Activated CD8-positive, alpha-beta T cell treated with anti-CD3 and anti-CD28 coated beads for 36 hours (primary cell): Measurements from ENCODE around the gene PLAC9. TPM values are rescaled to one million over a fixed set of nuclear protein-coding genes. Genes with fewer than 3 reads are reported as not detected.

Experiments
- ATAC-seq: fragments of 200-7000 bp; cut with Tn5 transposase; one replicate; pipeline ENCODE4 v1.10.0; 2021; ENCODE audit warnings: mild to moderate bottlenecking, moderate library complexity
- CTCF ChIA-PET: fragments of 350-600 bp; sonication (Branson Sonifier 250); formaldehyde crosslinking; loops from one replicate; lab custom pipeline; 2021; ENCODE audit warnings: antibody characterized with exemption; lab: Charles Lee
- POLR2A ChIA-PET: fragments of 350-600 bp; sonication (Branson Sonifier 250); formaldehyde crosslinking; loops from one replicate; lab custom pipeline; 2021; ENCODE audit warnings: antibody characterized with exemption; lab: Charles Lee
- DNase-seq: peaks from one replicate; pipeline ENCODE4 v3.0.0-alpha.2; 2020
- H3K27ac Mint-ChIP-seq: one replicate; pipeline ENCODE4 v1.8.0; 2021; ENCODE audit warnings: mild to moderate bottlenecking, mixed read lengths
- H3K27me3 Mint-ChIP-seq: one replicate; pipeline ENCODE4 v1.8.0; 2021; ENCODE audit warnings: mixed read lengths
- H3K36me3 Mint-ChIP-seq: one replicate; pipeline ENCODE4 v1.8.0; 2021; ENCODE audit warnings: low read depth, mixed read lengths
- H3K4me1 Mint-ChIP-seq: one replicate; pipeline ENCODE4 v1.8.0; 2021; ENCODE audit warnings: low read depth, mixed read lengths
- H3K4me3 Mint-ChIP-seq: one replicate; pipeline ENCODE4 v1.8.0; 2021; ENCODE audit warnings: mild to moderate bottlenecking, moderate library complexity, mixed read lengths
- H3K9me3 Mint-ChIP-seq: one replicate; pipeline ENCODE4 v1.8.0; 2021; ENCODE audit warnings: mixed read lengths
- intact Hi-C: fragments of 100-400 bp; cut with micrococcal nuclease; formaldehyde crosslinking; loops from one replicate; pipeline ENCODE4 v1.10.0; 2022
- total RNA-seq, 2 experiments: library from RNA; stranded (reverse); gene quantifications; one replicate each; pipeline ENCODE4 v1.2.3, GENCODE V29; 2021
- TF ChIP-seq, protein P1 (sequence below): fragments of 200-600 bp; IDR thresholded peaks from one replicate; pipeline ENCODE4 v1.8.0; 2022; ENCODE audit warnings: antibody characterized with exemption, mild to moderate bottlenecking

Gene PLAC9
- total RNA-seq, 2 experiments from 2014 or later, result not detected

GRCh38 chr10:80150172-80150571 lies 17.6 kb downstream of the PLAC9 start:
- intact Hi-C loops, result no loop called here
- peaks cover 21% of the 10 kb centered on the region for H3K9me3 Mint-ChIP-seq
- ChIA-PET POLR2A (interaction anchor here (1.3 to 1.5 kb wide), 3 partner anchors 28 to 54 kb away, joined by 4 to 5 read pairs (median 4); no protein-coding TSS in a partner anchor), CTCF (interaction anchor here (0.7 to 3.7 kb wide), 5 partner anchors 37 to 447 kb away, joined by 3 to 23 read pairs (median 3); no protein-coding TSS in a partner anchor)
- H3K27me3 Mint-ChIP-seq, result no peaks in the 10 kb centered on the region
- TF ChIP-seq, protein P1, sequence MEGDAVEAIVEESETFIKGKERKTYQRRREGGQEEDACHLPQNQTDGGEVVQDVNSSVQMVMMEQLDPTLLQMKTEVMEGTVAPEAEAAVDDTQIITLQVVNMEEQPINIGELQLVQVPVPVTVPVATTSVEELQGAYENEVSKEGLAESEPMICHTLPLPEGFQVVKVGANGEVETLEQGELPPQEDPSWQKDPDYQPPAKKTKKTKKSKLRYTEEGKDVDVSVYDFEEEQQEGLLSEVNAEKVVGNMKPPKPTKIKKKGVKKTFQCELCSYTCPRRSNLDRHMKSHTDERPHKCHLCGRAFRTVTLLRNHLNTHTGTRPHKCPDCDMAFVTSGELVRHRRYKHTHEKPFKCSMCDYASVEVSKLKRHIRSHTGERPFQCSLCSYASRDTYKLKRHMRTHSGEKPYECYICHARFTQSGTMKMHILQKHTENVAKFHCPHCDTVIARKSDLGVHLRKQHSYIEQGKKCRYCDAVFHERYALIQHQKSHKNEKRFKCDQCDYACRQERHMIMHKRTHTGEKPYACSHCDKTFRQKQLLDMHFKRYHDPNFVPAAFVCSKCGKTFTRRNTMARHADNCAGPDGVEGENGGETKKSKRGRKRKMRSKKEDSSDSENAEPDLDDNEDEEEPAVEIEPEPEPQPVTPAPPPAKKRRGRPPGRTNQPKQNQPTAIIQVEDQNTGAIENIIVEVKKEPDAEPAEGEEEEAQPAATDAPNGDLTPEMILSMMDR, result no peak
- DNase-seq (no peak), ATAC-seq (no peak)
- H3K4me3 Mint-ChIP-seq, result no peak overlapping the region
- H3K36me3 Mint-ChIP-seq, result peaks cover 63% of the 10 kb centered on the region
- H3K27ac Mint-ChIP-seq, result peak overlapping the region; percentile 71
- H3K4me1 Mint-ChIP-seq, result peaks cover 5% of the 10 kb centered on the region

DNA sequence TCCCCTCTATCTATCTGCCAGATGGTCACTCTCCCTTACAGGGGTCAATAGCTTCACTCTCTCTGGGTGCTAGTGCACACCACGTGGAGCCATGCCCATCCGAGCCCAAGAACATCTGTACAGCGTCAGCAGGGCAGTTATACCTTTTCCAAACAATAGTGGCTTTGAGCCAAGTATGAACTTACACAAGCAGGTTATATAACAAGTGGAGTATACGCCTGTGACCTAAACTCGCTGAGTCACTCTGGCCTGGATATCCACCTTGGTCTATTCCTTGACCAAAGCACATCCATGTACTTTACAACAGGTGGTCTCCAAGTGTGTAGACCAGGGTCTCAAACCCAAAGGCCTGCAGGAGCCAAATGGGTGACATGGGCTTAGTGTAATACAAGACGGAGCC lies 20.3 kb downstream of the PLAC9 start:
- H3K27me3 Mint-ChIP-seq, result no peaks in the 10 kb centered on the region
- peaks cover 85% of the 10 kb centered on the region for H3K36me3 Mint-ChIP-seq
- no peak for DNase-seq
- H3K27ac Mint-ChIP-seq, result peak overlapping the region; percentile 70
- H3K4me1 Mint-ChIP-seq, result peaks cover 3% of the 10 kb centered on the region
- no peak for ATAC-seq
- ChIA-PET CTCF (interaction anchor here (3.1 kb wide), 1 partner anchor 9 kb away, joined by 24 read pairs; no protein-coding TSS in a partner anchor), POLR2A (interaction anchor here (1.4 kb wide), 1 partner anchor 92 kb away, joined by 3 read pairs; no protein-coding TSS in a partner anchor)
- intact Hi-C loops, result no loop called here
- peaks cover 21% of the 10 kb centered on the region for H3K9me3 Mint-ChIP-seq
- TF ChIP-seq, protein P1, result no peak
- H3K4me3 Mint-ChIP-seq, result no peak overlapping the region

GRCh38 chr10:80153460-80153859 lies 20.9 kb downstream of the PLAC9 start:
- Mint-ChIP-seq H3K27ac (peak overlapping the region; percentile 57), H3K36me3 (peaks cover 91% of the 10 kb centered on the region), H3K4me3 (no peak overlapping the region), H3K27me3 (no peaks in the 10 kb centered on the region), H3K4me1 (peaks cover 3% of the 10 kb centered on the region), H3K9me3 (peaks cover 21% of the 10 kb centered on the region)
- intact Hi-C loops, result no loop called here
- TF ChIP-seq, protein P1, result no peak
- ChIA-PET POLR2A (interaction anchor here (0.5 to 0.8 kb wide), 2 partner anchors 34 to 116 kb away, joined by 3 read pairs; no protein-coding TSS in a partner anchor), CTCF (interaction anchor here (0.6 to 3.1 kb wide), 5 partner anchors 10 to 107 kb away, joined by 3 to 24 read pairs (median 4); no protein-coding TSS in a partner anchor)
- no peak for DNase-seq
- no peak for ATAC-seq

DNA sequence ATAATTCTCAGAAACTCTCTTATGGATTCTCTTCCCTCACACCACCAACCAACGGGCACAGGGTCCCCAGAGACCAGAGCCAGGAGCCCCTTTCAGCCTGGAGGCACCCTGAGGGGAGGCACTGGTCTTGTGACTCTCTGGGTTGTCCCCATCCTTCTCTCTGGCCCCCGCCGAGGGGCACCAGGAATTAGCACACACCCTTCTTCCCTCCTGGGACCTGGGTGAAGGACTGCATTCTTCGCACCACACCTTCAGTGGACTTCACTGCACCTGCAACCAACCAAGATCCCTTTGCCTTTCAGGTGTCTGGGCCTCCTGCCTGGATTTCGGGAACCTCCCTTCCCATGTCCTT lies 22.1 kb downstream of the PLAC9 start:
- no peak overlapping the region for H3K4me3 Mint-ChIP-seq
- ATAC-seq, result no peak
- peaks cover 12% of the 10 kb centered on the region for H3K9me3 Mint-ChIP-seq
- peak overlapping the region; percentile 21 for H3K27ac Mint-ChIP-seq
- peaks cover 91% of the 10 kb centered on the region for H3K36me3 Mint-ChIP-seq
- POLR2A ChIA-PET, result no interaction called here
- TF ChIP-seq, protein P1, result no peak
- CTCF ChIA-PET, result interaction anchor here (0.7 to 3.1 kb wide), 4 partner anchors 11 to 73 kb away, joined by 4 to 24 read pairs (median 6); no protein-coding TSS in a partner anchor
- no peak for DNase-seq
- intact Hi-C loops, result no loop called here
- no peaks in the 10 kb centered on the region for H3K27me3 Mint-ChIP-seq
- H3K4me1 Mint-ChIP-seq, result peaks cover 10% of the 10 kb centered on the region

DNA sequence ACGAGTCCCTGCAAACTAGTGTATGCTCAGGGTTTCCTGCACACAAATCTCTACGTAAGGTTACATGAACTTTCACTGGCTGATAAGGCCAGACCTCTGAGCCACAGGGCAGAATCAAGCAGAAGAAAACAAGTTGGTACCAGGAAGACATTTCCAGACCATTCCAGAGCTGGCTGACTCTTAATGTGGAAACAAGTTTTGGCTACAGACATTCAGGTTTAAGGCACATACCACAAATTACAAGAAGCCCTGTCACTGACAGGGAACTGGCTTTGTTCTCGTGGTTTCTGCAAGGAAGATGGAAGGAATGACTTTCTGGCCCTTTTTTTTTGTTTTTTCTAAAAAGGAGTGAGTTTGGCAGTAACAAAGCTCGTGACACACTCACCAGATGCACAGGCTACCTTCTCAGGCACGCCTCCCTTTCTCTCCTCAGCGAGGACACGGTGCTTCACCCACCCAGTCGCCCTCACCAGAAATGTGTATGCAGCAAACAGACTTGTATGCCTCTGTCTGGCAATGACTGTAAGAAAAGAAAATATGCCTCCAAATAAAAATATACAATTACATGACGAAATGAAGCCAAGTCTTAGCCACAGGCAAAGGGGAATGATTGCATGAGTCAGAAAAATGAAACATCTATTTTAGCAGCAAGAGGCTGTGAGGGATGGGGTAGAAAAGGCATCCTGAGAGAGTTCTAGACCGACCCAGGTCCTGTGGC lies 22.6 kb downstream of the PLAC9 start:
- Mint-ChIP-seq H3K36me3 (peaks cover 90% of the 10 kb centered on the region), H3K27me3 (no peaks in the 10 kb centered on the region), H3K4me1 (peaks cover 10% of the 10 kb centered on the region), H3K4me3 (no peak overlapping the region), H3K9me3 (peaks cover 12% of the 10 kb centered on the region), H3K27ac (peak overlapping the region; percentile 68)
- TF ChIP-seq, protein P1, result no peak
- ChIA-PET CTCF (interaction anchor here (2.3 to 3.1 kb wide), 2 partner anchors 11 to 67 kb away, joined by 9 to 24 read pairs; no protein-coding TSS in a partner anchor), POLR2A (no interaction called here)
- intact Hi-C loops, result no loop called here
- no peak for DNase-seq
- no peak for ATAC-seq
